Ureter (tissue), 1 donor: Measurements from ENCODE around the gene EGLN3. TPM values are rescaled to one million over a fixed set of nuclear protein-coding genes. Genes with fewer than 3 reads are reported as not detected.
A peak's percentile ranks its signal among the peaks of the same experiment; 100 is the strongest.
"Not testable (repeated sequence)": the region's sequence is repeated elsewhere in the genome, so short reads cannot be mapped to it uniquely, and the experiment has no call there.

Source experiments
- DNase-seq: peaks from one replicate; pipeline ENCODE4 v3.0.0-alpha.2; 2020; ENCODE audit warnings: low spot score
- total RNA-seq: library from RNA; stranded (reverse); gene quantifications from one replicate; pipeline ENCODE4 v1.2.4, GENCODE V29; 2023
- donor health status: DM: yes; HTN: yes; CAD: no.

The EGLN3 gene
- 59.5 TPM for total RNA-seq

DNA sequence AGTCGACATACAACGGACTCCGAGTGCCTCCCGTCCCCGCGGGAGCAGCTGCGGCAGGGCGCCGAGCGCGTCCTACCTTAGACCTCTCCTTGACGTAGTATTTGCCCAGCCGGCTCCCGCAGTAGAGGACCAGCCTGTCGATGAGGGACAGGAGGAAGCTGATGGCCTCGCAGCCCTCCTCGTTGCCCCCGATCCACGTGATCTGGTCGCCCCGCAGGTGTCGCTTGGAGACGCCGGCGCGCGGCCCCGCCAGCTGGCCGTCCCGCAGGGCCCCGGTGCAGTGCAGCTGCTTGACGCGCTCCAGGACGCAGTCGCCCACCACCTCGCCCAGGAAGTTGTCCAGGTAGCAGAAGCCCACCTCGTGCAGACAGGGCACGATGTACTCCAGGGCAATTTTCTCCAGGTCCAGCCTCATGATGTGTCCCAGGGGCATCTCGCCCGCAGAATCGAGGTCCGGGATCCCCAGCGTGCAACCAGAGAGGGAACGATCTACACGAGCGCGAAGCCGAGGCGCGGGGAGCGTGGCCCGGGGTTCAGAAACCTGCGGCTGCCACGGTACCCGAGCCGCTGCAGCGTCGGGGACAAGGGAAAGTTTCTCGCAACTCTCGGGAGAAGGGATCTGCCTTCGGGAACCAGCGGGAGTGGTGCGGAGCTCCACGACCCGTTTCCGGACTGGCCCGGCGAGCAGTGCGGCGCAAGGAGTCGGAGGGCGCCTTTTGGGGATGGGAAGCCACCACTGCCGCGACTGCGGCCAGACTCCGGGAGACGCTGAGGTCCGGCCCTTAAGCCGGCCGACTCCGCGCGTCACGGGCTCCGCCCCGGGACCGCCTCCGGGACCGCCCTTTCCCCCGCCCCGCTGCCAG, at the start of gene EGLN3:
EGLN3 (minus strand) TSS at position 755 of the 863 bp plus-strand sequence; CDS start at position 433, 322 bp downstream.
- peak; percentile 94 for DNase-seq

- DNase-seq, result no peak
These were observed 49.5 kb upstream of the EGLN3 start for GRCh38 chr14:34000396-34000795.

GRCh38 chr14:33999771-34000291, 49.0 kb upstream of the EGLN3 start:
- no peak for DNase-seq

- DNase-seq, result no peak
These were observed 46.7 kb upstream of the EGLN3 start for GRCh38 chr14:33997611-33998010.

DNA sequence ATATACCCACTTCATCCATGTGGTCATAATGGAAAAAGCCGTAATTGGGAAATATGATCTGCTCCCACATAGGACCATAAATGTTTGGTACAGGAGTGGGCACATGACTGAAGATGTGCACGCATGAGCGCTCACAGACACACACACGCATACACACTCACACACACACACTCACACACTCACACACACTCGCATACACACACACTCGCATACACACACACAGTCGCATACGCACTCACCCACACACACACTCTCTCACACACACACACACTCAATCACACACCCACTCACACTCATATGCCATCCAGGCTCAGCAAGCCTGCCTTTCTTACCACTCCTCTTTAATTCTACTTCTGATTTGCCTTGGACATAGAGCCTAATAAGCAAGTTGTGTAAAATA, 45.6 kb upstream of the EGLN3 start:
- DNase-seq, result no peak

DNA sequence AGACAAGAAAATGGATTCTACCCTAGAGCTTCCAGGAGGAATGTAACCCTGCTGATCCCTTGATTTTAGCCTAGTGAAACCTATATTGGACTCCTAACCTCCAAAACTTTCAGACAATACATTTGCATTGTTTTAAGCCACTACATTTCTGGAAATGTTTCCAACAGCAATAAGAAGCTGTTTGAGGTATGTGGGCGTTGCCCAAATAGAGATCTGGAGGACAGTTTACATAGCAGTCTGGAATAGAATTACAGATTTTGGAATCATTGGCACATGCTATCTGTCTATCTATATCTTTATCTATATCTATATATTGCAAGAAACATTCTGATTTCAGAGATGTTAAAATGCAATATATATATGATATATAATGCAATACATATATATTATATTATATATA, 42.4 kb upstream of the EGLN3 start:
- DNase-seq, result no peak

DNA sequence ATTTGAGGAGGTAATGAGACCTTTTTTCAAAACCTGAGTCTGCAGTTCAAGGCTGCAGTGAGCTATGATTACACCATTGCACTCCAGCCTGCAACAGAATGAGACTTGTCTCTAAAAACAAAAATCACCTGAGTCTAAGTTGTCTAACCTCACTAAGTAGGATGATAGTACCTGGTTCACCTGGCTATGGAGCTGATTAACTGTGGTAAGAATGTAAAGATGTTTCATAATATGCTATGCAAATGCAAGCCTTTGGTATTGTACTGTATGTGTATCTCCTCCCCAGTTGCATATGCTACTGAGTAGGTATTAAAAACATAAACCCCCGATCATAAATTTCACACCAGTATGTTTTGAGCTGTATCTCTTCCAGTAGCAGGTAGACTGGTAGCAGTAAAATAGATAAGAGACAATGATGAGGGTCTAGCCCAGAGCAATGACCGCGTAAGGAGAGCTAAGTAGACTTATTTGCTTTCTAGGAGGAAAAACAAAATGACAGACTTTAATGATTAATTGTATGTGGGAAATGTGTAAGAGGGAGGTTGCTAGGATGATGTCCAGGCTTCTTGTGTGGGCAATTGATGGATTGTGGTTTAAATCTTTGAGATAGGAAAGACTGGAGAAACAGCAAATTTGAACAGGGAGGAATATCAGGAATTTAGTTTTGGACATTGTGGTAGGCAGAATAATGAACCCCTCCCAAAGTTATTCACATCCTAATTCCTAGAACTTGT, 41.6 kb upstream of the EGLN3 start:
- DNase-seq, result no peak

DNA sequence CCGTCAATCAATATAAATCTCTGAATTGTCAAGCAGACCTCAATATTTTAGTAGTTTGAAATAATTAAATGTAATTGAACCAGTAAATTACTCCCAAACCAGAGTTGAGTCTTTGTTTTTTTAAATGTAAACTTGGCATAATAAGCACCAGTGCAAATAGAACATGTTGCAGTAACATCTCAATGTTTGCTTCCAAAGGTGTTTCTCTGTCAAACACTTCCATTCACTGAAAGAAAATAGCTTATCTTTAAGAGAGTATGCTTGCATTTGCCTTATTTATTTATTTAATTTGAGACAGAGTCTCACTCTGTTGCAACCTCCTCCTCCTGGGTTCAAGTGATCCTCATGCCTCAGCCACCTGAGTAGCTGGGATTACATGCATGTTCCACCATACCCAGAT, 39.9 kb upstream of the EGLN3 start:
- no peak for DNase-seq

DNA sequence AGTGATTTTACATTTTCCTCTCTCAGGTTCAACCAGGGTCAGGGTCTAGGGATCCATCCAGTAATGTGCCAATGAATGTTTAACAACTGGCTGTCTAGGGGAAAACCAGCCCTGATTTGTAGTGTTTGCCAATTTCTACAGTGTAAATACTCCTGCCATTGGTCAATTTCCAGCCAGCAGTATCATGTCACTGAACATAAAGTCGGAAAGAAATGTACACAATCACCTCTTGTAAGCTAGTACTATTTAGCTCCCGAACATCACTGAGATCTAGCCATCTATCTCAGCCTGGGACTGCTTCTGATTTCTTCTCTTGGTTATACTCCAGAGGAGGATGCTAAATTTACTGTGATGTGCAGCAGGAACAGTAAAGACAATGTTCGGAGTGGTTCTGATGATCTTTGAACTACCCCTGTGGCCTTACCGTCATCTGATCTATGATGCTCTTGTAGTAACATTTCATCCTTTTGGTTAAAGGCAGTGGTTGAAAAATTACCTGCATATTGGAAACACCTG, 36.7 kb upstream of the EGLN3 start:
- DNase-seq, result no peak

GRCh38 chr14:33986804-33987203, 35.9 kb upstream of the EGLN3 start:
- DNase-seq, result no peak

DNA sequence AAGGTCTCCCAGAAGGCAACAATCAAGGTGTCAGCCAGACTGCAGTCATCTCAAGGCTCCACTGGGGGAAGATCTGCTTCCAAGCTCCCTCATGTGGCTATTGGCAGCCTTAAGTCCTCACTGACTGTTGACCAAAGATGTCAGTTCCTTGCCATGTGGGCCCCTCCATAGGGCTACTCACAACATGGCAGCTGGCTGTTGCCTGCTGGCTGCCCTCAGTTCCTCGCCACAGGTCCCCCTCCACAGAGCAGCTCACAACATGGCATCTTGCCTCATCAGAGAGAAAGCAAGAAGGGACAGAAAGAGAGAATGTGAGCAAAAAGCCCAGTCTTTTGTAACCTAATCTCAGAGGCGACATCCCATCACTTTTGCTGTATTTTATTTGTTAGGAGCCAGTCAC, 34.4 kb upstream of the EGLN3 start:
- DNase-seq, result no peak

GRCh38 chr14:33979613-33980276, 28.9 kb upstream of the EGLN3 start:
- DNase-seq, result no peak

DNA sequence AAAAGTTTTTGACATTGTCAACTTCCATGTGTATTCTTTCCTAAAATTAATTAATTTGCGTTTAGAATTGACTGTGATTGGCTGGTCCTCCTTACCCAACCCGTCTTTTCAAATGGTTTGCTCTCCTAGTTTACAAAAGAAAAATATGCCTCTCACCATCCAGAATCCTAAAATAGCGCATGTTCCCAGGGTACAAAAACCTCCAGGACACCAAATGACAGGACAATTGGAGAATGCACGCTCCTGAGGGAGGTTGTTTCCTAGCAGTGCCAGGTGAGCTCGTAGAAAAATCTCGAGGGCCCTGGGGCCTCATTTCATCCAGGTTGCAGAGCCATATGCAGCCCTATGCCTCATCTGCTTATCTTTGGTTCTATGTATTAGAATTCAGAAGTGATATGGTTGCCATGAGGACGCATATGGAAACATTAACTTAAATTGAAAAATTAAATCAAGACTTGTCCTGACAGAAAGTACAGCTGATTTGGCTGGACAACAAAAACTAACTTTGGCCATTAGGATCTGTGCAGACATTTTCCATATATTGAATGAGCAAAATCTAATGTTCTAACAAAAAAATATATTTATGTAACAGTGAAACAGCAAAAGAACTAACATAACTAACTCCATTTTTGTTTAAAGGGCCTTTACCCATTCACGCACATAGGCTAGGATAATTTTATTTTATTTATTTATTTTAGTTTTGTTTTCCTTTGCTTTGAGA, 28.2 kb upstream of the EGLN3 start:
- DNase-seq, result no peak

DNA sequence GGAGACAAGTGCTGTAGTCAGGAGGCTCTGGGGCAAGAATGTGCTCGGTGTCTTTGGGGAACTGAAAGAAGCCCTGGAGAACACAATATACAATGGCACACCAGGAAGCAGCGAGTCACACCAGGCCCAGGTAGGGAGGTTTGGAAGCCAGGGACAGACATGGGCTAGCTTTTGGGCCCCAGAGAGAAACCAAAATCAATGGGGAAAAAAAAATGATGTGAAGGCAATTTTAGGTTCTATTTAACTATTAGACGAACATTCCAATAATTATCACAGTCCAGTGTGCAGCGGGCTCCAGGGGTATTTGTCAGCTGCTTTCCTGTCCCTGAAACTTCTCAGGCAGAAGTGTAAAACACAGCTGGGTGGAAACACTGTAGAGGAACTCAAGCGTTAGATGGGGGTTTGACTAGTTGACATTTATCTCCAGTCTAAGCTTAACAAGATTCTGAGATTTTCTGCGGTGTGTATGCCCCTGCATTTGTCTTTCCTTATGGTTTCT, 21.8 kb upstream of the EGLN3 start:
- no peak for DNase-seq

DNA sequence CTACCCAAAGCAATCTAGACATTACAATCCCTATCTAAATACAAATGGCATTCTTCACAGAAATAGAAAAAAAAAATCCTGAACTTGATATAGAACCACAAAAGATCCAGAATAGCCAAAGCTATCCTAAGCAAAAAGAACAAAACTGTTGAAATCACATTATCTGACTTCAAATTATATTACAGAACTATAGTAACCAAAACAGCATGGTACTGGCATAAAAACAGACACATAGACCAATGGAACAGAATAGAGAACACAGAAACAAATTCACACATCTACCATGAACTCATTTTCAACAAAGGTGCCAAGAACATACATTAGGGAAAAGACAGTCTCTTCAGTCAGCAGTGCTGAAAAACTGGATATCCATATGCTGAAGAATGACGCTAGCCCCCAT, 19.0 kb upstream of the EGLN3 start:
- not testable (repeated sequence) for DNase-seq

DNA sequence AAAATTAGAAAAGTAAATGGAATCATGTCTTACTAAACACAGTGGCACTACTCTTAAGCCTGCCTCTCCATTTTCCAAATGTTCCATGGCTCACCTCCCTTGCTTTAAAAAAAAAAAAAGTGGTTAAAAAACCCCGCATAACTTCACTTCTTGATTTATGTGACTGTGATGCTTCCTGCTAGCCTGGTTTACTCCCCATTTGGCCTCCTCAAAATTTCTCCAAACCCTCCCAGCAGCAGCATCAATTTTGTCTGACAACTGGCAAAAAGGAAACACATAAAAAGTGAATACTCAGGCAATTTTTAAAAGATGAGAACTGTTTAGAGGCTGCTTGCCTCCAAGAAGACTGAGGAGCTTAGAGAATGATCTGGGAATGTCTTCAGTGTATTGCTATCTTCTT, 17.8 kb upstream of the EGLN3 start:
- no peak for DNase-seq

- DNase-seq, result no peak
These were observed 16.3 kb upstream of the EGLN3 start for GRCh38 chr14:33967138-33967537.

- no peak for DNase-seq
These were observed 15.4 kb upstream of the EGLN3 start for GRCh38 chr14:33966276-33966675.

- no peak for DNase-seq
These were observed 13.9 kb upstream of the EGLN3 start for GRCh38 chr14:33964599-33965317.

DNA sequence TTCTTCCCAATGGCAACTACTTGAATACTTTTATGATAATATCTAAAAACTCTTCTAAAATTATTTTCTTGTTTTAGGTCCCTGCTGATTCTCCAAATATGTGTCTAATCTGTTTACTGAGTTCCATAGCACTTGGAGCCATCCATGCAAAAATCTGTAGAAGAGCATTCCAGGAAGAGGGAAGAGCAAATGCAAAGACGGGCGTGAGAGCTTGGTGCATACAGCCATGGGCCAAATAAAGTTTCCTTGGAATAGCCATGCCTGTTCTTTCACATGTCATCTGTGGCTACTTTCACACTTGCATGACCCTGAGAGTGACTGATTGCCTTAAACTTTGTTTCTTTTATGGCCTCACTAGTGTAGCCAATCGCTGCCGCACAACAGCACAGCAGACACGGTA, 13.0 kb upstream of the EGLN3 start:
- DNase-seq, result no peak

GRCh38 chr14:33962466-33962865, 11.6 kb upstream of the EGLN3 start:
- DNase-seq, result not testable (repeated sequence)
